Hypothalamus (tissue), 51 donors: ENCODE data around the gene FZD10.

Experiments used
- DNase-seq, 51 donors: peaks; one replicate each; lab custom pipeline; 2025; lab: John Stamatoyannopoulos, UW

FZD10 gene

GRCh38 chr12:130201037-130201436 lies 38.8 kb downstream of the FZD10 start:
- no peak for DNase-seq

GRCh38 chr12:130202201-130202600 lies 39.9 kb downstream of the FZD10 start:
- DNase-seq: no peak

GRCh38 chr12:130203151-130203550 lies 40.9 kb downstream of the FZD10 start:
- no peak for DNase-seq

- DNase-seq: no peak
Observed at GRCh38 chr12:130204541-130204953, 42.3 kb downstream of the FZD10 start.

GRCh38 chr12:130205495-130205894 lies 43.2 kb downstream of the FZD10 start:
- DNase-seq: no peak

- no peak for DNase-seq
Observed at GRCh38 chr12:130212384-130212989, 50.2 kb downstream of the FZD10 start.

- no peak for DNase-seq
Observed at GRCh38 chr12:130213249-130213648, 51.0 kb downstream of the FZD10 start.

- DNase-seq: no peak
Observed at GRCh38 chr12:130214686-130215395, 52.6 kb downstream of the FZD10 start.
